Stimulated activated CD8-positive, alpha-beta memory T cell treated with anti-CD3 and anti-CD28 coated beads, Interleukin-4, amount 100 ng/mL, for 1 hour (primary cell): ENCODE results near the gene ASGR1.

ENCODE experiments used
- DNase-seq, 2 donors: peaks; one replicate each; pipeline ENCODE4 v3.0.0-alpha.2; 2020; ENCODE audit warnings: low read depth in 2 of 2, low spot score in 1 of 2

The ASGR1 gene

DNA sequence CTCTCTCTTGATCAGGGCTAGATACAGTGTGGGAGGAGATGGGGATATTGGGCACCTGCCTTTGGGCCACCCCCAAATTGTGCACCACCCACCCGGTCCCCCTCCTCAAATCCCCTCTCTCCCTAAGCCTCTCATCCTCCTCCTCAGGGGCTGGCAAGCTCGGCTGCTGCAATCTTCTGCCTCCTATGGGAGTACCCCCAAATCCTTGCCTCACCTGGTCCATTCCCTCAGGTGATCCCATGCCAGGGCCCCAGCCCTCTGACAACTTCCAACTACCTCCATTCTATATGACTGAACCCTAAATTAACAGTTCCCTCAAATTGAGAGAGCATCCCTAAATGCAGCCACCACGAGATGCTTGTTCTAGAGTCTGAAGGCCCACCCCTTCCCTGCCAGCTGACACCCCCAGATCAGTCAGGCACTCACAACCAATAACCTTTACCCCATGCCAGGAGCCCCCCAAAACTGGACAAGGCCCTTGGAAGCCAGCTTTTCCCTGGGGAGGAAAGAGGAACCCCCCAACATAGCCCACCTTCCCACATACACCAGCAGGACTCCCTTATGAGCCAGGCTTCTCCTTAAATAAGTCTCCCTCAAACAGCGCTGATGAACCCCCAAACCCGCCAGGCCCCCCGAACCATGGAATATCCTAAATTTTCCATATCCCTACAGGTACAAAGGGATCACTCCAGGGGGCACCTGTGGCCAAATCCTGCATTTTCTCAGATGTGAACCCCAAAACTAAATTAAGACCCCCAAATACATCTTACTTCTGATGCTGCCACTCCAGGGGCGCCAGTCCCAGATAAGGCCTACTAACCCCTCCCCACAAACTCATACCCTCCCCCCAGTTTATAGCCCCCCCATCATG, 37.3 kb upstream of the ASGR1 start:
- no peak for DNase-seq

GRCh38 chr17:7215652-7216180, 36.5 kb upstream of the ASGR1 start:
- no peak for DNase-seq

DNA sequence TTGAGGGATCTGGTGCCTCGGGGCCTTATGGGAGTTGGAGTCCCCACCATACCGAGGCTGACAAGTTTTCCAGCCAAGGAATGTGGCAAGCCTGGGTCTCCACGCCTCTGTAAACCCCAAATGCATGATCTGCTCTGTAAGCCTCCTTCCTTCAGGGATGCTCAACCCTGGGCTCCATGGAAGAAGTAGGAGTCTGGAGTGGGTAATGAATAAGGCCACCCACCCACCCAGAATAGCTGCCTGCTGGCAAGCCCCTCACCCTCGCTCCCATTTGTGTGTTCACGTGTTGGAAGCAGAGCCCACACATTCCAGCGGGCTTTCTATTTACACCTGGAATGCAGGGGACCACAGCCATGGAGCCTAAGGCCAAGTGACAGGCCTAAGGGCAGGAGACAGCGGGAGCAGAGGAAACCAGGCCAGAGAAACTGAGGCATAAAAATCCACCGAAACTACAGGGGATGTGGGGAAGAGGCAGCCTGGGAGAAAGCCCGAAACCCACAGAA, 36.0 kb upstream of the ASGR1 start:
- DNase-seq, result no peak

GRCh38 chr17:7214300-7215135, 35.3 kb upstream of the ASGR1 start:
- DNase-seq, result peak; percentile 97 to 98

DNA sequence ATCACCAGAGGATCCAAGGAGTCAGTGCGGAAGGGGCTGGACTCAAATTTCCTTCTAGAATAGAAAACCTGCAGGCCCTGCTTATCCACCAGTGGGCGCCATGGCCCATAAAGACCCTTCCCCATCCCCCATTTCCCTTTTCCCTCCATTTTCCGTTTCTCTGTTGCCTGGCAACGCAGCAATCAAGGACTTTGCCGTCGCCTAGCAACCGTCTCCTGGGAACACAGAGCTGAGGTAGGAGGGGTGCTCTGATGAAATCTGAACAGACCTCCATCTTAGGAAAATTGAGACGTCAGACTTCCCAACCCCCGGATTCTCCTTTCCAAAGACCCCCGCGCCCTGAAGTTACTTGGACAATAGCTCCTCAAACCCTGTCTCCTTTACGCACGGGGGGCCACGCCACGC, 34.7 kb upstream of the ASGR1 start:
- no peak for DNase-seq

- DNase-seq, result no peak
Measured at GRCh38 chr17:7211491-7212273, 32.5 kb upstream of the ASGR1 start.

DNA sequence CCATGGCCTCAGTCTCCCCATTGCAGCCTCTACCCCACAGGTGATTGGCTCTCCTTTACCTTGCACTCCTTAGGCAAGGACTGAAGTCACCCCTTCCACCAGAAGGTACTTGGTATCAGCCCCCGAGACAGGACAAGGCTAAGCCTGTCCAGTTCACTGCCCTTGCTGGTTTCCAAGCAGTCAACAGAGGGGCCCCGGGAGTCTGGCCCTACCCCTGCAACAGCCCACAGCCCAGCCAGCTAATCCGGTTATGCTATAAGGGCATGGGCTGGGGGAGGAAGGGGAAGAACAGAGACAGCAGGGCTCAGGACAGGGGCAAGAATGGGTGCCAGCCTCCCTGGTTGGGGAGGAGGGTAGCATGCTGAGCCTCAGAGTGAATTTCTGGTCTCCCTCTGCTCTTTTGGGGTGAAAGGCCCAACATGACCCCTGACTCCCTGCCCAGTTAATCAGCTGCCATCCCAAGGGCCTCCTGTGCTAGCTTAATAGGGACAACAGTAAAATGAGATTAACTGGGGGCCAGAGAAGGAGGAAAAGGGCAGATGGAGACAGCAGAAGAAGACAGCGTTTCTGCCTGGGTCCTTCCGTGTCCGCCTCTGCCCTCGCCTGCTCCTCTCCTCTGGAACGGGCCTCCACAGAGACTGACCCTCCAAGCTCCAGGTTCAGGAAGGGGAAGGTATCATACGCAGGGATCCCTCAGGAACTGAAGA, 29.7 kb upstream of the ASGR1 start:
- DNase-seq, result no peak

DNA sequence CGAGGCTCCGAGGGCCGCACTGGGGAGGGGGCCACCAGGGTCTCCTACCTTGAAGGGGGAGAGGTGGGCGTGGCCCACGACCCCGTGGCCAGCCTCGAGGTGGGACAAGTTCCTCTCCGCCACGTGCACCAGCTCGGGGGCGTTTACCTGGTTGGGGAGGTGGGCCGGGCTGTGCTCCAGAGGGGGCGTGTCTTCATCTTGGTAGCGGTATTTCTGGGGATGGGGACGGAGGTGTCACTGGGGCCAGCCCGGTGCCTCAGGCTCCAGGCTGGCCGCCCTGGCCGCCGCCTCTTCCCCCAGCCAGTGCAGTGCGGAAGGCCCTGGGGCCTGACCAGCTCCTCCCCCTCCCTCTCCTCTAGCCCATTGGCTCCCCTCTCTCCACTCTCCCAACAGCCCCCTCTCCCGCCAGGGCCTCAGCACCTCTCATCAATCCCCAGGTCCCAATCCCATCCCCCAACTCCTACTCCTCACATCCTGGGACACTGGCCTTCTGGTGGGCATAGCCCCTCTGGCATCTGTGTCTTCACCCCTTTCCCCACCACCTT, 28.9 kb upstream of the ASGR1 start:
- no peak for DNase-seq

- no peak for DNase-seq
Measured at GRCh38 chr17:7207120-7208001, 28.2 kb upstream of the ASGR1 start.

- DNase-seq, result no peak
Measured at GRCh38 chr17:7205561-7205960, 26.4 kb upstream of the ASGR1 start.

DNA sequence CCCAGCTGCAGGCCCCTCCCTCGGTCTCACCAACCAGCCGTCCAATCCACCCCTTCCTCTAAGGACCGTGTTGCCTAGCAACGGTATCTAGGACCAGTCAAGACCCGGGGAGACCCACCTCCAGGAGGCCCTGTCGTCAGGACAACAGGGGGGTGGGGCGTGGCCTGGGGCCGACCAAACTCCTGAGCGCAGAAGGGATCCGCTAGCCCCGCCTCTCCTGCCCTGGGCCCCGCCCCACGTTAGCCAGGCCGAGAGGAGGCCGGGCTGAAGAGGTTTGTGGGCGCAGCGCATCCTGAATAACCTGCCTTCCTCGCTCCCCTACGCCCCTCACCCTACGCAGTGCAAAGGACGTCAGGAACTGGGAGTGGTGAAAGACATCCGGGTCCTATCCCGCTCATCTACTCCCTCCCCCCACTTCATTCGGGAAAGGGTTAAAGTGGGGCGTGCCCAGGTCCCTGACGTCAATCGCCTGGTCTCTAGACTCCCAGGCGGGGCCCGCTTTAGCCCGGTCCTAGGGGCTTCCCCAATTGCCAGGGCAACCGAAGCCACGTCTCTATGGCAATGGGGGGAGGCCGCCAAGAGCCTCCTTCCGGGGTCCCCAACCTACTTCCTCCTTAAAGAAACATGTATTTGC, 25.8 kb upstream of the ASGR1 start:
- peak; percentile 89 to 91 for DNase-seq

DNA sequence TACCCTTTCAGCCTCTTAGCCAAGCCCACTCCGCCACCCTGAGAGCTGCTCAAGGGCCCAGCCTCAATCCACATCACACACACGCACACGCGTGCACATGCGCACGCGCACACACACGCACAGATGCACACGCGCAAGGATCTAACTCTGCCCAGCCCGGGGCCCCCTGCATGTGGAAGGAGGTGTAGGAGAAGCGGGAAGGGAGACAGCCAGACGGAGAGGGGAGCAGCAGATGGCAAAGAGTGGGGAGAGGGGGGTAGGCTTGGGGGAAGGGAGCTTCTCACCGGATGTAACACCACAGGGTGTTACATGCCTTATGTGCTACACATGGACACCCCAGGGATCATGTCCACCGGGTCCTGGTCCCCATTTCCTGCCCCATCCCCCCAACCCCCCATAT, 25.2 kb upstream of the ASGR1 start:
- no peak for DNase-seq

GRCh38 chr17:7203391-7203790, 24.2 kb upstream of the ASGR1 start:
- DNase-seq, result no peak

DNA sequence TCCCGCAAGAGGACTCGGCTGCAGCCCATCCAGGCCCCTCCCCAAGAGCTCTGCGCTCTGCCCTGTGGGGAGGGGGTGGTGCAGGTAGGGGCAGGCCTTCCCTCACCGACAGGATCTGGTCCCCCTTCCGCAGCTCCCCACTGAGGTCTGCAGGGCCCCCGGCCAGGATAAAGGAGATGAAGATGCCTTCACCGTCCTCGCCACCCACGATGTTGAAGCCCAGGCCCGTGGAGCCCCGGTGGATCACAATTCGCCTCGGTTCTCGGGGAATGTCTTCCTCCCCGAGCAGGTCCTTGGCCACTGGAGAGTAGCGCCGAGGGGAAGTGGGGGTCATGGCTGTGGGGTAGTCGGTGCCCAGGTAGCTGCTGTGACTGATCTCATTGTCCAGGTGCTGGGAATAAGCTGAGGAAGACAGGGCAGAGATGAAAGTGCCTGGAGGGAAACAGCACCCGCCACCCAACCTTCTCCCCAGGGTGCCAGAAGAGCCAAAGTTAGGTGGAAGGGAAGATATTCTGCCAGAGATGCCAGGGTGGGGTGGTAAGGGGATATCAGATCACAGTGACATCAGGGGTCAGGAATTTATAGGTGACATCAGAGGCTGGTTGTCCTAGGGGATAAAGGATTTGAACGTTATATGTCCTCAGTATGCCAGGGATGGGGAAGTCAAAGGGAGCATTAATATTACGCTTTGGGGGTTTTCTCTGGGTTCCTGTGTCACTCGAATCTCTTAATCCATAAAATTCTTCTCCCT, 17.7 kb upstream of the ASGR1 start:
- DNase-seq, result no peak

DNA sequence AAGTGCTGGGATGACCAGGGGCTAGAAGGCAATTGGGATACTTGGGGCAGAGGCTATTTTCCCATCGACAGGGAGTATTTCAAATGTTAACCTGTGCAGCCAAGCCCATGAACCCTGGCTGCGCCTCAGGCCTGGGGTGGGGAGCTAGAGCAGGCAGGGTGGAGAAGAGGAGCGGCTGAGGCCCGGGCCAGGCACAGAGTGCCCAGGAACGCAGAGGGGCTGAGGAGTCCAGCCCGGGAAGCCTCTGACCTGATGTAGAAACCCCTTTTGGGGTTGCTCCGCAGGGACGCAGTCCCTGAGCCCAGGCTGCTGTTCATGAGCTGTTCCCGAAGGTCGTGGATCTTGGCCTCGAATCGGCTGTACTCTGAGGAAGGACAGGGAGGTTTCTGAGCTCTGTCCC, 16.8 kb upstream of the ASGR1 start:
- DNase-seq, result no peak

- no peak for DNase-seq
Measured at GRCh38 chr17:7192271-7192937, 13.2 kb upstream of the ASGR1 start.

GRCh38 chr17:7191571-7192270, 12.6 kb upstream of the ASGR1 start:
- DNase-seq, result no peak
